HG03060 (cell line): ENCODE results near the gene OPA3.

ENCODE experiments used
- ATAC-seq: cut with Tn5 transposase; IDR thresholded peaks from one replicate; pipeline ENCODE4 v1.9.1; 2021; ENCODE audit warnings: low read depth, moderate number of reproducible peaks; ENCODE audit not compliant: unreplicated experiment

The OPA3 gene

GRCh38 chr19:45505996-45506245 is 78.7 kb downstream of the OPA3 start:
- no peak for ATAC-seq

GRCh38 chr19:45505151-45505995 is 79.2 kb downstream of the OPA3 start:
- no peak for ATAC-seq

- ATAC-seq = no peak
Observed at GRCh38 chr19:45503909-45504308, 80.7 kb downstream of the OPA3 start.

- no peak for ATAC-seq
Observed at GRCh38 chr19:45502111-45502510, 82.5 kb downstream of the OPA3 start.

DNA sequence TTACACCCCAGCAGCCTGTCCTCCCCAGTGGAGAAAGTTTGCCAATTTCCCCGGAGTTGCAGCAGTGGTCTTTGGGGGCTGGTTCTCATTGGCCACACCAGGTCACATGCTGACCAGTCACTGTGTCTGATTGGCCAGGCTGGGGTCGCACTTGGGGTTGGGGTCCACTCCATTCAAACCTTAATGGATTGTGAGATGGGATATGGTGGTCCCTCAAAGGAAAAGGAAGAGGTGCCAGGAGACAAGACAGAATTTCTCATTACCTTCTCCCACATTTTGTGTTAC is 82.9 kb downstream of the OPA3 start:
- no peak for ATAC-seq

- no peak for ATAC-seq
Observed at GRCh38 chr19:45500918-45501729, 83.5 kb downstream of the OPA3 start.

GRCh38 chr19:45499196-45500180 is 85.1 kb downstream of the OPA3 start:
- ATAC-seq = no peak

DNA sequence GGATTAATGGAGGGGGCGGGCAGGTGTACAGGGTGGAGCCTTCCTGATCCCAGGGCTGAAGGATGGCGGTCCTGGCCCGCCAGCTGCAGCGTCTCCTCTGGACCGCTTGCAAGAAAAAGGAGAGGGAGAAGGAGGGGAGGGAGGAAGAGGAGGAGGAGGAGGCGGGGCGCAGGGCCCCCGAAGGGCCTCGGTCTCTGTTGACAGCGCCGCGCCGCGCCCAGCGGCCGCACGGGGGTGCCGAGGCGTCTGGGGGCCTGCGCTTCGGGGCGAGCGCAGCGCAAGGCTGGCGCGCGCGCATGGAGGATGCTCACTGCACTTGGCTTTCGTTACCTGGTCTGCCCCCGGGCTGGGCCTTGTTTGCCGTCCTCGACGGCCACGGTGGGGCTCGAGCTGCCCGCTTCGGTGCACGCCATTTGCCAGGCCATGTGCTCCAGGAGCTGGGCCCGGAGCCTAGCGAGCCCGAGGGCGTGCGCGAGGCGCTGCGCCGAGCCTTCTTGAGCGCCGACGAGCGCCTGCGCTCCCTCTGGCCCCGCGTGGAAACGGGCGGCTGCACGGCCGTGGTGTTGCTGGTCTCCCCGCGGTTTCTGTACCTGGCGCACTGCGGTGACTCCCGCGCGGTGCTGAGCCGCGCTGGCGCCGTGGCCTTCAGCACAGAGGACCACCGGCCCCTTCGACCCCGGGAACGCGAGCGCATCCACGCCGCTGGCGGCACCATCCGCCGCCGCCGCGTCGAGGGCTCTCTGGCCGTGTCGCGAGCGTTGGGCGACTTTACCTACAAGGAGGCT is 86.0 kb downstream of the OPA3 start, which contains the start of gene PPM1N:
Gene PPM1N (plus strand): TSS at position 33 of the 785 bp plus-strand sequence. CDS start 30 bp downstream, at position 63.
- ATAC-seq = no peak

- no peak for ATAC-seq
Observed at GRCh38 chr19:45497791-45498190, 86.8 kb downstream of the OPA3 start.

GRCh38 chr19:45496349-45496953 is 88.2 kb downstream of the OPA3 start:
- ATAC-seq = no peak

DNA sequence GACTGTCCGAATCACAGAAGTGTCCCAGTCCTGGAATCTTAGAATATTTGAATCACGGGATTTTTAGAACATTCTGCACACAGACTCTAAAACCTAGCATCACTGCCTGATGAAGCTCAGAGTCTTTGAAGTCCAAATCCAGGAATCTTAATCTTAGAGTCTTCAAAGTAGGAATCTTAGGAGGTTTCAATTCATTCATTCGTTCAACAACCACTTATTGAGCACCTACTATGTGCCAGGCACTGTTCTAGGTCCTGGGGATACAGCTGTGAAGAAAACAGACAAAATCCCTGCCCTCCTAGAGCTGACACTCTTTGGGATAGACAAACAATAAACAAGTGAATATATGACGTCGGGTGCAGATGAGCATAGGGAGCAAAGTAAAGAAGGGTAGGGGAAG is 89.4 kb downstream of the OPA3 start:
- no peak for ATAC-seq

GRCh38 chr19:45494261-45494916 is 90.2 kb downstream of the OPA3 start:
- ATAC-seq = no peak

- ATAC-seq = no peak
Observed at GRCh38 chr19:45492627-45493470, 91.8 kb downstream of the OPA3 start.

DNA sequence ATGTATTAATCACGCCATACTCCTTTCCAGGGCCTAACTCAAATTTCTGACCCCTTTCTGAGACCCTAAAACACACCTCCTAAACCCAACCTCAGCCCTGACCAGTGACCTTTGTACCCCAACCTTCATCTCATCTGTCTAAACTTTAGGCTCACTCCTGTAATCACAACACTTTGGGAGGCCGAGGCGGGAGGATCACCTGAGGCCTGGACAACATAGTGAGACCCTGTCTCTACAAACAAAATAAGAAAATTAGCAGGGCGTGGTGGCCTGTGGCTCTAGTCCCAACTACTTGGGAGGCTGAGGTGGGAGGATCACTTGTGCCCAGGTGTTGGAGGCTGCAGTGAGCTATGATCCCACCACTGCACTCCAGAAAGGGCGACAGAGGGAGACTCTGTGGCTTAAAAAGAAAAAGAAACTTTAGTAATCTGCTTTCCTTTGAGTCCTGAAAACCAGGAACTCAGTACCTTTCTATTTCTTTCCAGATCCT is 92.4 kb downstream of the OPA3 start:
- no peak for ATAC-seq

GRCh38 chr19:45489216-45489855 is 95.3 kb downstream of the OPA3 start:
- ATAC-seq = no peak

DNA sequence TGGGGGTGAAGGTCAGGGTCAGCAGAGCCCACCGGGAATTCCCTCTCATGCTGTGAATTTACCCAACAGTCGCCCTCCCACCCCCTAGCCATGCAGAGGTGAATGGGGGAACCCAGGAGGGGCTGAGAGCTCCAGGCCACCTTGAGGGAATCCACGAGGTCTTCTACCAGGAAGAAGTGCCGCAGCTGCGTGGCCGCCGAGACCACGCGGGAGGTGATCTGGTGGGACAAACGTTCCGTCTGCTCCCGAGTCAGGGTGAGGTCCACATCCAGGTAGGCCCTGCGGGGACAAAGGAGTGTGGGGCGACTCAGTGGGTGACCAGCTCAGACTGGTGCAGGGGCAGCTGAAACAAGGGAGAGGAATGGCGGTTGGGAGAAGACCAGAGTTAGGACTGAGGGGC is 95.9 kb downstream of the OPA3 start:
- no peak for ATAC-seq

GRCh38 chr19:45485305-45486077 is 99.1 kb downstream of the OPA3 start:
- peak; percentile 72 for ATAC-seq
